Hepatocyte (in vitro differentiated cells): ENCODE results near the gene ZBTB7B.

Experiments
- EZH2 ChIP-seq: fragments of 200-600 bp; sonication (generic); IDR thresholded peaks from 2 replicates; pipeline ENCODE4 v1.6.1; 2016; ENCODE audit warnings: antibody characterized with exemption, mild to moderate bottlenecking, borderline replicate concordance
- EZH2phosphoT487 ChIP-seq: fragments of 200-600 bp; sonication (generic); IDR thresholded peaks from one replicate; pipeline ENCODE4 v1.6.1; 2018; ENCODE audit warnings: antibody characterized with exemption, mild to moderate bottlenecking, low read depth, moderate library complexity; ENCODE audit not compliant: unreplicated experiment, severe bottlenecking
- TF ChIP-seq, protein P1 (sequence below): fragments of 200-600 bp; sonication (generic); IDR thresholded peaks from 2 replicates; pipeline ENCODE4 v1.5.1; 2016; ENCODE audit warnings: antibody characterized with exemption, mild to moderate bottlenecking; ENCODE audit not compliant: poor library complexity

DNA sequence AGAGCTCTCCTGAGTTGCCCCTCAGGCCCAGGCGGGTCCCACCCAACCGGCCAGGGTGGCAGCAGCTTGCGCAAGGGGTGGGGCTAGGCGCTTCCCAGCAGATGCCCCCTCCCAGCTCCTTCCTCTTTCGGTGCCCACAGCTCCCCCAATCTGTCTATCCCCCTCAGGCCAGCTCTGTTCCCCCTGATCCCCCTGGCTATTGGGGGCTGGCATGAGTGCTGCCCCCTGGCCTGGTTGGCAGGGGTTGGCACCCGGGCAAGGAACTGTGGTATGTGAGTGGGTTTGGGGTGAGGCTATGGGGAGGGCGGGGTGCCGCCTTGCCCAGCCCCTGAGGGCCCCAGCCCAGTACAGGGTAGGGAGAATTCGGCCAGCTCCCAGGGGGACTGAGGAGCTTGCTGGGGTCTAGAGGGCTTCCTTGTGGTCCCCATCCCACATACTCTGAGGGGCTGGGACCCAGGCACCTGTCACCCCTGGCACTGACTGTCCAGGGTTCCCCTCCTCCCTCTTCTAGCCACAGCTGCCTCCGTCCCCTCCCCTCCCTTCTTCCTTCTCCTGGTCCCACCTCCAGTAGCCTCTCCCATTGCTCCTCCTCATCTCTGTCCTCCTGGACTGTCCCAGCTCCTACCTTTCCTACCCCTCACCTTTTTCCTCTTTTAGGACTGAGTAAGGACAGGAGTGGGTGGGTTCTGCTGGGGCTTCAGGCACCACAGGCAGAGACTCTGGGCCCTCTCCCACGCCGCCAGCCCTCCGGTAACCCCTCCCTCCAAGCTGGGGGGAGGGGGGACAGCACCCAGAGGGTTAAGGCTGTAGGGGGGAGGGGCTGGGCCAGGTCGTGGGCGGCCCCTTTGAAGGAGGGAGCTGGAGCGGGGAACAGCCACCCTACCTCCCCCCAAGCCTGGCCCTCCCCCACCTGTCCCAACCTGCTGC is 5.7 kb downstream of the ZBTB7B start:
- TF ChIP-seq, protein P1, sequence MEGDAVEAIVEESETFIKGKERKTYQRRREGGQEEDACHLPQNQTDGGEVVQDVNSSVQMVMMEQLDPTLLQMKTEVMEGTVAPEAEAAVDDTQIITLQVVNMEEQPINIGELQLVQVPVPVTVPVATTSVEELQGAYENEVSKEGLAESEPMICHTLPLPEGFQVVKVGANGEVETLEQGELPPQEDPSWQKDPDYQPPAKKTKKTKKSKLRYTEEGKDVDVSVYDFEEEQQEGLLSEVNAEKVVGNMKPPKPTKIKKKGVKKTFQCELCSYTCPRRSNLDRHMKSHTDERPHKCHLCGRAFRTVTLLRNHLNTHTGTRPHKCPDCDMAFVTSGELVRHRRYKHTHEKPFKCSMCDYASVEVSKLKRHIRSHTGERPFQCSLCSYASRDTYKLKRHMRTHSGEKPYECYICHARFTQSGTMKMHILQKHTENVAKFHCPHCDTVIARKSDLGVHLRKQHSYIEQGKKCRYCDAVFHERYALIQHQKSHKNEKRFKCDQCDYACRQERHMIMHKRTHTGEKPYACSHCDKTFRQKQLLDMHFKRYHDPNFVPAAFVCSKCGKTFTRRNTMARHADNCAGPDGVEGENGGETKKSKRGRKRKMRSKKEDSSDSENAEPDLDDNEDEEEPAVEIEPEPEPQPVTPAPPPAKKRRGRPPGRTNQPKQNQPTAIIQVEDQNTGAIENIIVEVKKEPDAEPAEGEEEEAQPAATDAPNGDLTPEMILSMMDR: no peak
- no peak for TF ChIP-seq EZH2phosphoT487
- no peak for TF ChIP-seq EZH2
